Effector memory CD4-positive, alpha-beta T cell (primary cell): ENCODE data around the gene CCL20.

Source experiments
- DNase-seq, 3 donors: peaks; one replicate each; pipeline ENCODE4 v3.0.0-alpha.2; 2020
- H3K27ac ChIP-seq: 2 replicates; pipeline ENCODE4 v1.7.0; 2013; ENCODE audit warnings: mild to moderate bottlenecking, low read length, moderate library complexity; ENCODE audit not compliant: insufficient read depth, poor library complexity, severe bottlenecking
- H3K27me3 ChIP-seq: replicated peaks from 2 replicates; pipeline ENCODE4 v1.7.0; 2013; ENCODE audit warnings: mild to moderate bottlenecking, low read length; ENCODE audit not compliant: insufficient read depth, control insufficient read depth, poor library complexity, severe bottlenecking
- H3K36me3 ChIP-seq: 2 replicates; pipeline ENCODE4 v1.7.0; 2013; ENCODE audit warnings: mild to moderate bottlenecking, low read length, moderate library complexity; ENCODE audit not compliant: control insufficient read depth, insufficient read depth
- H3K4me1 ChIP-seq: 2 replicates; pipeline ENCODE4 v1.7.0; 2013; ENCODE audit warnings: low read length, mild to moderate bottlenecking; ENCODE audit not compliant: control insufficient read depth, insufficient read depth, poor library complexity, severe bottlenecking
- H3K4me3 ChIP-seq: 2 replicates; pipeline ENCODE4 v1.7.0; 2013; ENCODE audit warnings: low read length, low read depth, mild to moderate bottlenecking; ENCODE audit not compliant: insufficient read depth, poor library complexity, severe bottlenecking
- H3K9me3 ChIP-seq: 2 replicates; pipeline ENCODE4 v1.7.0; 2013; ENCODE audit warnings: mild to moderate bottlenecking, low read length, moderate library complexity; ENCODE audit not compliant: control insufficient read depth

Gene CCL20

GRCh38 chr2:227818675-227819397 is 5.2 kb downstream of the CCL20 start:
- no peak for DNase-seq
- no peaks in the 10 kb centered on the region for H3K36me3 ChIP-seq
- no peaks in the 10 kb centered on the region for H3K4me1 ChIP-seq
- peak overlapping the region; percentile 49 for H3K27ac ChIP-seq
- H3K9me3 ChIP-seq, result no peaks in the 10 kb centered on the region
- H3K27me3 ChIP-seq, result no peaks in the 10 kb centered on the region
- H3K4me3 ChIP-seq, result no peak overlapping the region

DNA sequence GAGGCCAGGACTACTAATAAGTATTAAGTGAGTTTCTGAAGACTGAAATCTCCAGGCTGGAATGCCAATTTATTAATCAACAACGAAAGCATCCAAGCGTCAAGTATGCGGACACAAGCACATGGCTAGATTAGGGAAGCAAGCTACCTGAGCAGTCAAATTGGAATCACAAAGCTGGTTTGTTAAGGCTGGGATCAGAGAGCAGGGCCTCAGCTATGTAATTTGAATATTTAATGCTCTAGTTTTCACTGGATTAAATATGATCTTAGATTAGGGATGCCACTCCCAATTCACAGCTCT is 5.7 kb downstream of the CCL20 start:
- H3K4me1 ChIP-seq, result no peaks in the 10 kb centered on the region
- H3K4me3 ChIP-seq, result no peak overlapping the region
- H3K27me3 ChIP-seq, result no peaks in the 10 kb centered on the region
- no peaks in the 10 kb centered on the region for H3K9me3 ChIP-seq
- no peak for DNase-seq
- no peaks in the 10 kb centered on the region for H3K36me3 ChIP-seq
- H3K27ac ChIP-seq, result no peak overlapping the region

DNA sequence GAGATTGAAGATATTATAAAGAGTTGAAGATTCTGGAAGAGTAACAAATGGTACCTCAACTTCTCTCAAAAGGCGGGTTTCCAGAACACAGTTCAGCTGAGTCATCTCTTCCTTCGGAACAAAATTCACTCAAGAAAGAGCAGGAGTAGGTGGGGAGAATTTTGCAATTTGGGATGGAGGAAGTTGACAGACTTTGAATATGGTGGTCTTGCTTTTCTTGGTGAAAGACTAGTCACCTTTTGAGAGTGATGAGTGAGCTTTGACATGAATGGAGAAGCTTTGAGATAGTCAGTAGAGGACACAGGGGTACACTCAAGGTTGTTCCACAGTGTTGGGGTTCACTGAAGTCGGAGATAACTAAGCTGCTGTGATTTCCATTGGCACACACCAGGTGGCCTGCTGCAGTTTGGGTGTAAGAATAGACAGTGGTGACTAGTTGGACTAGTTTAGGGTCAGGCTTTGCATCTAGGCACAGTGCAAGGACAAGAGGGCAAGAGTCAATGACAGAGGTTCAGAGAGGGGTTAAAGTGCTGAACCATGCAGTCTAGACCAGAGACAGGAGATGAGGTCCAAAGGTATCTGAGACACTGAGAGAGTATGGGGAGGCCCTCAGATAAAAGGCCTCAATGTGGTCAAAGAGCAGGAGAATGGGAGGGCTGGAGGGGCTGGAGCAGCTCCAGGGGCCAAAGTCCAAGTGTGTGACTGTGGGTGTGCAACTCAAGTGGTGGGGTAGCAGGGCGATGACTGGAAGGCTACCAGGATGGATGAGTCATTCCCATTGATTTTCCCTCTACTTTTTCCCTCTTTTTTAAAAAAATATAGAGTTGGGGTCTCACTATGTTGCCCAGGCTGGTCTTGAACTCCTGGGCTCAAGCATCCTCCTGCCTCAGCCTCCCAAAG is 7.7 kb downstream of the CCL20 start:
- Histone ChIP-seq H3K4me3 (no peak overlapping the region), H3K9me3 (no peaks in the 10 kb centered on the region)

DNA sequence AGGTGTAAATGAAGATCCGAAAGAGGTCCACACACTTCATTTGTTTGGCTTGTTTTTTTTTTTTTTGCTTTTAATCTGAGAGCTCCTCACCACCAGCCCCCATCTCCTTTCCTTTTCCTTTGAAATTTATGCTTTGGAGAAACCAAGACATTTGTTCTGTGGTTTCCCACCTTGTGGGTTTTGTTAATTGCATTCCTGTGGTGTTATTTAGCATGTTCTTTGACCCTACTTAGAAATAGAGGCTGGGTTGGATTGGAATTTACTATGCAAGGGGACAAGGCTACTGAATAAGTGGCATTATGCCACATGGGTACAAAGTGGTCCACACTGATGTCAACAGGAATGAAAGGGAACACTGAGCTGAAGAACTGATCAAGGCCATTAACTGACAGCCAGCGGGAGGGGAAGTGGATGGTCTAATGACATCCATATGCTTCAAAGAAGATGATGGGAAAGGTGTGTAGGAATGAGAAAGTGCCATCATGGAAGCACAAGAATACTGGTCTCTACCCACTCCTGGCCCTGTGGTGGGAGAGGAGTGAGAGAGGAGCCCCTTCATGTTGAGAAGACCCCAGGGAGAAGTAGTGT is 8.9 kb downstream of the CCL20 start:
- Histone ChIP-seq H3K27ac (no peak overlapping the region), H3K27me3 (no peaks in the 10 kb centered on the region), H3K4me1 (no peaks in the 10 kb centered on the region), H3K36me3 (no peaks in the 10 kb centered on the region), H3K4me3 (no peak overlapping the region), H3K9me3 (no peaks in the 10 kb centered on the region)
- no peak for DNase-seq

More for the DNA sequence above, 7.7 kb downstream of the CCL20 start:
- Histone ChIP-seq H3K36me3 (no peaks in the 10 kb centered on the region), H3K4me1 (no peaks in the 10 kb centered on the region), H3K27me3 (no peaks in the 10 kb centered on the region), H3K27ac (no peak overlapping the region)
- no peak for DNase-seq

- Histone ChIP-seq H3K27ac (no peak overlapping the region), H3K4me1 (no peaks in the 10 kb centered on the region), H3K27me3 (no peaks in the 10 kb centered on the region), H3K4me3 (no peak overlapping the region), H3K36me3 (no peaks in the 10 kb centered on the region), H3K9me3 (no peaks in the 10 kb centered on the region)
- DNase-seq, result no peak
Measured at GRCh38 chr2:227823922-227824321, 10.3 kb downstream of the CCL20 start.

GRCh38 chr2:227824711-227825110 is 11.1 kb downstream of the CCL20 start:
- Histone ChIP-seq H3K27me3 (no peaks in the 10 kb centered on the region), H3K27ac (no peak overlapping the region), H3K4me3 (no peak overlapping the region), H3K9me3 (no peaks in the 10 kb centered on the region), H3K4me1 (no peaks in the 10 kb centered on the region), H3K36me3 (no peaks in the 10 kb centered on the region)
- no peak for DNase-seq

- Histone ChIP-seq H3K4me1 (no peaks in the 10 kb centered on the region), H3K27me3 (no peaks in the 10 kb centered on the region), H3K36me3 (no peaks in the 10 kb centered on the region), H3K9me3 (no peaks in the 10 kb centered on the region), H3K27ac (peak overlapping the region; percentile 49), H3K4me3 (no peak overlapping the region)
- DNase-seq, result peak in 2 of 3 donors; percentile 24 to 29
Measured at GRCh38 chr2:227826019-227826521, 12.4 kb downstream of the CCL20 start.

- Histone ChIP-seq H3K4me1 (no peaks in the 10 kb centered on the region), H3K9me3 (no peaks in the 10 kb centered on the region), H3K4me3 (no peak overlapping the region), H3K36me3 (no peaks in the 10 kb centered on the region), H3K27ac (peak overlapping the region; percentile 49), H3K27me3 (no peaks in the 10 kb centered on the region)
- peak in 1 of 3 donors; percentile 31 for DNase-seq
Measured at GRCh38 chr2:227826563-227826962, 12.9 kb downstream of the CCL20 start.

DNA sequence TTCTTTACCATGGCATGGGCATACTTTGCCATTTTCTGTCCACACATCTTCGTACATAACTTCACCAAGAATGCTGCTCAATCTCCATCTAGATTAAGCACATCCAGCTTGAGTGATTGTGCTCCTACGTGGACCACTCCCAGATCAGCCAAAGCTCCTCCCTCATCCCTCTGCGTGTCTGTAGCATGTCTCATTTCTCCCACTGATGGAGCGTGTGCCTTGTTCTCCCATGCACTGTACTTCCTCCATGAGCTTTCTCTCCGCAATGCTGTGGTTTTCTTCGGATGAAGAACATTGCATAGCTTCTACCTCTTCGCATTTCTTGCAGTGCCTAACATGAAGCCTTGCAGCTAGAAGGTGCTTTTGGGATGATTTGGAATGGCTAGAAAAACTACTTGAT is 13.5 kb downstream of the CCL20 start:
- Histone ChIP-seq H3K27me3 (no peaks in the 10 kb centered on the region), H3K36me3 (no peaks in the 10 kb centered on the region), H3K4me1 (no peaks in the 10 kb centered on the region), H3K4me3 (no peak overlapping the region), H3K27ac (peak overlapping the region; percentile 3), H3K9me3 (no peaks in the 10 kb centered on the region)
- DNase-seq, result no peak

DNA sequence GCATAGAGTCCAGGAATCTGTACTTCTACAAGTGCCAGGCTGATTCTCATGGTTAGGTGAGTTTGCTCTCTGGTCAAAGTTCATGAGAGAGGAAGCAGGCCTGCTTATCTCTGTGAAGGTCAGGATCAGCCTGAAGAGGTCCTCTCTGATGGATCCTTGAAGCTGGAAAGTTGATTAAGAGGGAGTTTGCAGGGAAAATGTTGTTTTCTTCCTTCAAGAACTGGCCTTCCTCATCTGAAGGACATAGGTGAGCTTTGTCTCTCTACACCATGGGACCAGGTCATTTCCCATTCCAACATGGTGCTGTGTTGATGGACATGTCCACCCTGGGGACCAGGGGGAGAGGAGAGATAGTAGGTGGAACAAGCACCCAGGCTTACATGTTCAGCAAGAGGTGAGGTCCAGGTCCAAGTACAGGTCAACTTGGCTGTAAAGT is 14.9 kb downstream of the CCL20 start:
- DNase-seq, result no peak

More for the DNA sequence above, 14.9 kb downstream of the CCL20 start:
- Histone ChIP-seq H3K36me3 (no peaks in the 10 kb centered on the region), H3K27ac (no peak overlapping the region), H3K9me3 (no peaks in the 10 kb centered on the region), H3K27me3 (no peaks in the 10 kb centered on the region), H3K4me1 (no peaks in the 10 kb centered on the region), H3K4me3 (no peak overlapping the region)
